ENCODE data around the gene CHTF8.
"Not testable (repeated sequence)": the region's sequence is repeated elsewhere in the genome, so short reads cannot be mapped to it uniquely, and the experiment has no call there.

The CHTF8 gene

DNA sequence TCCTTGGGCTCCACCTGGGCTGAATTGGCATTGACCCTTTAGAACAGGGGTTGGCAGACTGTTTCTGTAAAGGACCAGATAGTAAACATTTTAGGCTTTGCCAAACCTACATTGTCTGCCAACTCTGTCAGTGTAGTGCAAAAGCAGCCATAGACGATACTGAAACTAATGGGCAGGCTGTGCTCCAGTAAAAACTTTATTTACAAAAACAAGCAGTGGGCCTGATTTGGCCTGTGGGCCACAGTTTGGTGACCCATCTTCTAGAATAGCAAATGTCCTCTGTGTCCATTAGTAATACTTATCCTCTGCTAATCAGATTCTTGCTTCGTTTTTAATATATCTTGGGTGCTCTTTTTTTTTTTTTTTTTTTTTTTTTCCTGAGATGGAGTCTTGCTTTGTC, 6.2 kb upstream of the CHTF8 start:
- no peak for DNase-seq

DNA sequence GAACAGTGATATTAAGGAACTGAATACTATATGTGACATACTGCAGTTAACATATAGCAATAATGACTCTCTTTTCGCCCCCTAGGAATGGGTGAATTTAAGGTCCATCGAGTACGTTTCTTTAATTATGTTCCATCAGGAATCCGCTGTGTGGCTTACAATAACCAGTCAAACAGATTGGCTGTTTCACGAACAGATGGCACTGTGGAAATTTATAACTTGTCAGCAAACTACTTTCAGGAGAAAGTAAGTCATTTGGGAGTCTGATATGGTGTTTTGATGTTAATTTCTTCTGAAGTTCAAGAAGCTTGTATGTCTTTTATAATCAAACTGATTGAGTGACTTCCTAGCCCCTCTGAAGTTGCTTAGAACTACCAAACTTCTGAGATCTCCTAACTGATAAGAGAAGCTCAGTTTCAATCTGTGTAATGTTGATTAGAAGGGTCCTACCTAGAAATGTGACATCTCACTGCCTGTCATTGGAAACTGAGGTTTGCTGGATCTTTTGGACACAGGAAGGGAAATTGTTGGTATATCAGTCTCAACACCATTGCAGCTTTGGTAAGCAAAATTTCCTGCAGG, 1.1 kb upstream of the CHTF8 start:
- DNase-seq, result no peak

- DNase-seq, result peak; percentile 45 to 73 (median 54)
These were observed 457 bp downstream of the CHTF8 start for GRCh38 chr16:69131839-69132423.

DNA sequence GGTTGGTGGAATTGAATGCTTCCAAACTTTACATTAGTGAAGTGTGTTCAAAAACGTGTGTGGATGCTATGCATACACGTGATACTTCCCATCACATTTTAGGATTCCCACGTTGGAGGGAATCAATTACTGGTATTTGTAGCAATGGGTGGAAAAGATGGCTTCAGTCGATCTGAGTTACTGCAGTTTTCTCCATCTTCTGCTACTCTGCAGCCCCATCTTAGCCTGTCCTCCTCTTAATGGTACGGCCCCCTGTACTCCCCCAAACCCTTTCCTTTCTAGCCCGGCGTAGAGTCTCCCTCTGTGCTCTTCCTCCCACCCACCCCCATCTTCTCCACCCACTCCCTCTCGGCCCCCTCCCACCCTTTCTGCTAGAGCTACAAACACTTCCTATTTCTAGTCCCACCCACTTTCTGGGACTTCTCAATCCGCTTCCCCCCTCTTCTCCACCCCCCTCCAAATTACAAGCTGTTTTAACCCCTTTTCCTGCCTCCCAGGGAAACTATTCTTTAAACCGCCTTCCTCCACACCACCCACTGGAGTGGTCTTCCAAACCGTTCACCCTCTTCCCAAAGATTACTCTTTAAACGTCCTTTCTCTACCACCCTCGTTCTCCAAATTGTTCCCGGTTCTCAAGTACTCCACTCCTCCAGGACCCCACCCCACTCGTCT, 1.1 kb downstream of the CHTF8 start:
- DNase-seq, result no peak

GRCh38 chr16:69130461-69130860, 1.9 kb downstream of the CHTF8 start:
- DNase-seq, result no peak

DNA sequence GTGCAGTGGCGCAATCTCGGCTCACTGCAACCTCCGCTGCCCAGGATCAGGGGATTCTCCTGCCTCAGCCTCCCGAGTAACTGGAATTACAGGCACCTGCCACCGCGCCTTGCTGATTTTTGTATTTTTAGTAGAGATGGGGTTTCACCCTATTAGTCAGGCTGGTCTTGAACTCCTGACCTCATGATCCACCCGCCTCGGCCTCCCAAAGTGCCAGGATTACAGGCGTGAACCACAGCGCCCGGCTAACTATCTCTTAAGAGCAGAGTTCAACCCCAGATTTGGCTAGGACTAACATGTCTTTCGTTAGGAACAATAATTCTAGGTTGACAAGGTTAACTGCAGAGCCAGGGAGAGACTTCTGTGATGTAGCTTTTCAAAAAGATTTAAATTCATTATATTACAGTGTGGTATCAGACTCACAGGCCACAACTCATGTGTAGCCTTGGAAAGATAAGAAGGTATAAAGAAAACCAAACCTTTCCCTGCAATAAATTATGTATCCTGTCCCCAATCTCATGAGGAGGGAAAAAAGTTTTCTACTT, 4.3 kb downstream of the CHTF8 start:
- DNase-seq, result no peak

DNA sequence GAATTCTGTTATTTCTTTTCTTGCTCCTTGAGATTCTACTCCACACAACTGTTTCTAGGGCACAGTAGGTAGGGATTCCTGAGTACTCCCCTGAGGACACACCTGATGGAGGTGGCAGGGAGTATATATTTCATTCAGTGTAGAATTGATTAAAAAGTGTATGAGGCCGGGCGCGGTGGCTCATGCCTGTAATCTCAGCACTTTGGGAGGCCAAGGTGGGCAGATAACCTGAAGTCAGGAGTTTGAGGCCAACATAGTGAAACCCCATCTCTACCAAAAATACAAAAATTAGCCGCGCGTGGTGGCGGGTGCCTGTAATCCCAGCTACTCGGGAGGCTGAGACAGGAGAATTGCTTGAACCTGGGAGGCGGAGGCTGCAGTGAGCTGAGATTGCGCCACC, 5.6 kb downstream of the CHTF8 start:
- DNase-seq, result not testable (repeated sequence)

GRCh38 chr16:69126221-69126620, 6.2 kb downstream of the CHTF8 start:
- no peak for DNase-seq

DNA sequence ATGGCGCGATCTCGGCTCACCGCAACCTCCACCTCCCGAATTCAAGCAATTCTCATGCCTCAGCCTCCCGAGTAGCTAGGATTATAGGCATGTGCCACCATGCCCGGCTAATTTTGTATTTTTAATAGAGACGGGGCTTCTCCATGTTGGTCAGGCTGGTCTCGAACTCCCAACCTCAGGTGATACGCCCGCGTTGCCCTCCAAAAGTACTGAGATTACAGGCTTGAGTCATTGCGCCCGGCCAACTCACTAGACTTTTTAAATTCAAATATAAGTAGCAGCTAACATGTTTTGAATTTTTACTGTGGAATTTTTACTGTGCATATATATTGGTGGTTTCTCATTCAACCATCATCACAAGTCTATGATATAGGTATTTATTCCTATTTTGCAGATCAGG, 7.4 kb downstream of the CHTF8 start:
- DNase-seq, result not testable (repeated sequence)

DNA sequence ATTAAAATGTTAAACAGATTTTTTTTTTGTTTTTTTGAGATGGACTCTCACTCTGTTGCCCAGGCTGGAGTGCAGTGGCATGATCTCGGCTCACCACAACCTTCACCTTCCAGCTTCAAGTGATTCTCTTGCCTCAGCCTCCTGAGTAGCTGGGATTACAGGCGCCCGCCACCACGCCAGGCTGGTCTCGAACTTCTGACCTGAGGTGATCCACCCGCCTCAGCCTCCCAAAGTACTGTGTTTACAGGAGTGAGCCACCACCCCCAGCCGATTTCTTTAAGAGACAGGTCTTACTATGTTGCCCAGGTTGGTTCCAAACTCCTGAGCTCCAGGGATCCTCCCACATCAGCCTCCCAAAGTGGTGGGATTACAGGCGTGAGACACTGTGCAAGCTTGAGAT, 8.0 kb downstream of the CHTF8 start:
- not testable (repeated sequence) for DNase-seq

GRCh38 chr16:69123910-69124309, 8.5 kb downstream of the CHTF8 start:
- peak in 1 of 4 experiments; percentile 32 for DNase-seq

DNA sequence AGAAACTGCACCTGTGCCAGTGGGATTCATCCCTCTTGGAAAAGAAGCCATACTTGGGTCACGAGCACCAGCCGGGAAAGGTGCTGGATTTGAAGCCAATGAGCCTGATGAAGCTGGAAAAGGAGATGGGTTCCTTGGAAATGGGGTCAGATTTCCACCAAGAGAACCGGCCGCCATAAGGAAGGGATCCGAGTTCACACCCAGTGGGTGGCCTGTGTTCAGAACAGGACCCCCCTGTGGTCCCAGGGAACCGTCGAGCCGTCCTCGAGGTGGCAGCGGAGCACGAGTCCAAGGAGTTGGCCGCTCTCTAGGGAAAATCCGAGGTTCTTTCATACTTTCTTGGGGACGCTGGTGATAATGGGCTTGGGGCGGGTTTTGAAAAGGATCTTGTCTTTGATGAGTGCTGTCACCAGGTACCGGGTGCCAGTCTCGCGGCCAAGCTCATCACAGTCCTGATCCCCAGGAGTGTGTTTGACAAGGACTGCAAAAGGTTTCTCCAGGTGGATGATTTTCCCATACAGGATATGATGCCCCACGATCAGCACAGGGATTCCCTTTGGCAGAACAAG, 12.2 kb downstream of the CHTF8 start:
- DNase-seq, result no peak

DNA sequence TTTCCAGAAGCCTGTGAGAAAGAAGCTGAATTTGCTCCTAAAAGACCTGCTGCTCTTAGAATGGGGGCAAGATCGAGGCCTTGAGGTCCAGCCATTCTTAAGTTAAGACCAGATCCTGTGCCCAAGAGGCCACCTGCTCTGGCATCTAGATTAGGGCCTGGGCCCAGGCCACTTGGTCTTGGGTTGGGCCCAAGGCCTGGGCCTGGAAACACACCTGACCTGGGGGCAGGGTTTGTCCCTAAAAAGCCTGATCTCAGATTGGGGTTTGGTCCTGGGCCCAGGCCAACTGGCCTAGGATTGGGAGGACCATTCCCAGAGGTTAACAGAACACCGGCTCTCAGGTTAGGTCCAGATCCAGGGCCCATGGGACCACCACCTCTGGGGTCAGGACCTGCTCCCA, 12.9 kb downstream of the CHTF8 start:
- no peak for DNase-seq

DNA sequence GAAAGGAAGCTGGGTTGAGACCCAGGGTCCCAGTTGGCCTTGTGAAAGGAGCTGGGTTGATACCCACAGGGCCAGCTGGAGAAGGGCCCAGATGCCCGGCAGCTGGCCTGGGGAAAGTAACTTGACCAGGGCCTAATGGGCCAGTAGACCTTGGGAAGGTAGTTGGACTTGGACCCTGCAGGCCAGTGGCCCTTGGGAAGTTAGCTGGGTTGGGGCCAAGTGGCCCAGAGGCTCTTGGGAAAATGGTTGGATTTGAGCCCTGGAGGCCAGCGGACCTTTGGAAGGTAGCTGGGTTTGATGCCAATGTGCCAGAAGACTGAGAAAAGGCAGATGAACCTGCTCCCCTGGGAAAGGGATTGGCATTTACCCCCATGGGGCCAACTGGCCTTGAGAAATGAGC, 13.4 kb downstream of the CHTF8 start:
- DNase-seq, result no peak

GRCh38 chr16:69118468-69118867, 13.9 kb downstream of the CHTF8 start:
- DNase-seq, result no peak

GRCh38 chr16:69116906-69117305, 15.5 kb downstream of the CHTF8 start:
- no peak for DNase-seq

- no peak for DNase-seq
These were observed 16.0 kb downstream of the CHTF8 start for GRCh38 chr16:69116256-69116875.

DNA sequence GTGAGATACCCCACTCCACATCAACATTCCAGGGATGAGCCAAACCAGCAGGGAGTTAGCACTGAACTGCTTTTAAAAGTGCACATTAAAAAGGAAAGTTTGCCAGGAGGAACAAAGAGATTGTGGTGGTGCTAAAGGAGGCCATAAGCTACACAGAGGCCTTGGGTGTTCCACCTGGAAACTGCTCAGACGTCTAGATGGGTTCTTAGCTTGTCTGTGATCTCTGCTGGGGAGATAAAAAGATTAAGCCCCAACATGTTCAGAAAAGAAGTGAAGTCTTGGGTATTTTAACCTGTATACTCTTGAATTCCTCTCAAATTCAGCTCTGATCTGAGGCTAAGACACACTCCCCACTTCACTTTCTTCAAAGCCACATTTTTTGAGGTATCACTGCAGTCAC, 16.6 kb downstream of the CHTF8 start:
- no peak for DNase-seq

DNA sequence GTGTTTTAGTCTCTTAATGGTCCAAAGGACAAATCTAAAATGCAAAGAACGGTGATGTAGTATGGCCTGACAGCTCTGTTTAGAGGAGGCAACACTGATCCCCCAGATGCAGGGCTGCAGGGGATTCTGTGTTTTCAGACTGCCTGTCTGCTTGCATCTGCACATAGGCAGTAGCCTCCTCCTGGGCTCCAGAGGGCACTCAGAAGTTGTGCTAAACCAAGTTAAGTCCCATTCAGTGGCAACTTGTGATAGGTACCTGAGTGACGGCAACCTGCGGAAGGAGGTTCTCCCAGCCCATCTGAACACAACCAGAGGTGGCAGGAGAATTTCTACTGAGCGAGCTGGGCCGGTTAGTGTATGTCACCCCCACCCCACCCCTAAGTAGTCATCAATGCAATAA, 17.0 kb downstream of the CHTF8 start:
- no peak for DNase-seq

DNA sequence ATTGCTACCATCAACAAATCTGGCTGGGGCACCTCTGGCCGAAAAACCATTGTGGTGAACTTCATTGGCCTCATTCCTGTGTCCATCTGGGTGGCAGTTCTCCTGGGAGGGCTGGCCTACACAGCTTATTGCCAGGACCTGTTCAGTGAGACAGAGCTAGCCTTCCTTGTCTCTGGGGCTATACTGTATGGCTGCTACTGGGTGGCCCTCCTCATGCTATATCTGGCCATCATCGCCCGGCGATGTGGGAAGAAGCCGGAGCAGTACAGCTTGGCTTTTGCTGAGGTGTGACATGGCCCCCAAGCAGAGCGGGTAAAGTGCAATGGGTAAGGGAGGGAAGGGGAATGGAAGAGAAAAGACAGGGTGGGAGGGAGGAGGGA, 17.4 kb downstream of the CHTF8 start:
- DNase-seq, result no peak

DNA sequence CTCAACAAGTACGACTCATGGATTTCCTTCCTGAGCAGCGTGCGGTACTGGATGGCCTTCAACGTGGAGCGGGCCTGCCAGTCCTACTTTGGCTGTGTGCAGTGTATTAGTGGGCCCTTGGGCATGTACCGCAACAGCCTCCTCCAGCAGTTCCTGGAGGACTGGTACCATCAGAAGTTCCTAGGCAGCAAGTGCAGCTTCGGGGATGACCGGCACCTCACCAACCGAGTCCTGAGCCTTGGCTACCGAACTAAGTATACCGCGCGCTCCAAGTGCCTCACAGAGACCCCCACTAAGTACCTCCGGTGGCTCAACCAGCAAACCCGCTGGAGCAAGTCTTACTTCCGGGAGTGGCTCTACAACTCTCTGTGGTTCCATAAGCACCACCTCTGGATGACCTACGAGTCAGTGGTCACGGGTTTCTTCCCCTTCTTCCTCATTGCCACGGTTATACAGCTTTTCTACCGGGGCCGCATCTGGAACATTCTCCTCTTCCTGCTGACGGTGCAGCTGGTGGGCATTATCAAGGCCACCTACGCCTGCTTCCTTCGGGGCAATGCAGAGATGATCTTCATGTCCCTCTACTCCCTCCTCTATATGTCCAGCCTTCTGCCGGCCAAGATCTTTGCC, 17.9 kb downstream of the CHTF8 start:
- DNase-seq, result no peak

- no peak for DNase-seq
These were observed 19.2 kb downstream of the CHTF8 start for GRCh38 chr16:69113216-69113615.

Measured in activated naive CD4-positive, alpha-beta T cell (primary cell).